Gastrocnemius medialis (tissue), 4 donors: Measurements from ENCODE around the gene DYNC2H1. TPM values are rescaled to one million over a fixed set of nuclear protein-coding genes. Genes with fewer than 3 reads are reported as not detected.
"Not testable (repeated sequence)": the region's sequence is repeated elsewhere in the genome, so short reads cannot be mapped to it uniquely, and the experiment has no call there.

Experiments used
- ATAC-seq, 2 donors: fragments of 150-250 bp; one replicate each; pipeline ENCODE4 v1.9.1; 2016
- DNase-seq, 2 donors: peaks; one replicate each; pipeline ENCODE4 v3.0.0-alpha.2; 2019
- H3K27ac ChIP-seq, 4 donors: fragments of 200-600 bp; sonication (generic); 1 replicate in 1 of 4; 2 replicates in 3 of 4; pipeline ENCODE4 v1.5.1; 2016 to 2018; ENCODE audit warnings: mild to moderate bottlenecking in 2 of 4, moderate library complexity in 1 of 4
- H3K27me3 ChIP-seq, 3 donors: fragments of 200-600 bp; sonication (generic) in 2 of 3; 1 replicate in 1 of 3; 2 replicates in 2 of 3; pipeline versions ENCODE4 v1.5.1 to v1.6.0; 2016 to 2019; ENCODE audit warnings: mild to moderate bottlenecking in 1 of 3, moderate library complexity in 1 of 3
- H3K36me3 ChIP-seq, 2 donors: fragments of 200-600 bp; sonication (generic) in 1 of 2; one replicate each; pipeline ENCODE4 v1.5.1; 2017 to 2018
- H3K4me1 ChIP-seq, 2 donors: fragments of 200-600 bp; sonication (generic) in 1 of 2; one replicate each; pipeline ENCODE4 v1.5.1; 2016 to 2017; ENCODE audit warnings: mild to moderate bottlenecking in 2 of 2
- H3K4me3 ChIP-seq, 4 donors: fragments of 200-600 bp; sonication (generic) in 3 of 4; 1 replicate in 1 of 4; 2 replicates in 3 of 4; pipeline ENCODE4 v1.5.1; 2016 to 2019; ENCODE audit warnings: mild to moderate bottlenecking in 2 of 4
- H3K9me3 ChIP-seq, 3 donors: fragments of 200-600 bp; sonication (generic) in 2 of 3; 1 replicate in 1 of 3; 2 replicates in 2 of 3; pipeline ENCODE4 v1.5.1; 2016 to 2019
- POLR2A ChIP-seq, 2 donors: fragments of 450-650 bp; IDR thresholded peaks; one replicate each; pipeline ENCODE4 v1.6.1; 2017; ENCODE audit warnings: antibody characterized with exemption in 2 of 2, mild to moderate bottlenecking in 2 of 2, moderate library complexity in 2 of 2
- in situ Hi-C, 4 donors: fragments of 200-750 bp; cut with MboI; loops; one replicate each; pipeline versions ENCODE4 v1.15.0 to v1.8.0; 2017; ENCODE audit warnings: low sequenced_read_pairs in 4 of 4
- intact Hi-C: fragments of 100-400 bp; cut with DNase I; formaldehyde crosslinking; loops from one replicate; pipeline ENCODE4 v1.15.1; 2023; ENCODE audit warnings: low total_unique reads
- total RNA-seq, 4 donors: library from RNA; depleted of rRNA; stranded (reverse); fragments of >200 nt; gene quantifications; one replicate each; pipeline versions ENCODE4 v1.1.0 to v1.2.3, GENCODE V29; 2016
- TF ChIP-seq, protein P1 (sequence below), 5 experiments: fragments of 450-650 bp in 3 of 5; fragments of 200-600 bp in 2 of 5; sonication (generic) in 2 of 5; IDR thresholded peaks in 4 of 5; conservative IDR thresholded peaks in 1 of 5; 1 replicate in 4 of 5; 2 replicates in 1 of 5; pipeline ENCODE4 v1.5.1; 2016 to 2019; ENCODE audit warnings: antibody characterized with exemption in 5 of 5, mild to moderate bottlenecking in 3 of 5, moderate library complexity in 3 of 5

DYNC2H1 gene
- total RNA-seq, 4 donors from 2014 or later = 1.7 to 2.2 (median 1.9) TPM

- no peak for TF ChIP-seq POLR2A (IDR thresholded peaks at IDR 0.05)
- TF ChIP-seq, protein P1, sequence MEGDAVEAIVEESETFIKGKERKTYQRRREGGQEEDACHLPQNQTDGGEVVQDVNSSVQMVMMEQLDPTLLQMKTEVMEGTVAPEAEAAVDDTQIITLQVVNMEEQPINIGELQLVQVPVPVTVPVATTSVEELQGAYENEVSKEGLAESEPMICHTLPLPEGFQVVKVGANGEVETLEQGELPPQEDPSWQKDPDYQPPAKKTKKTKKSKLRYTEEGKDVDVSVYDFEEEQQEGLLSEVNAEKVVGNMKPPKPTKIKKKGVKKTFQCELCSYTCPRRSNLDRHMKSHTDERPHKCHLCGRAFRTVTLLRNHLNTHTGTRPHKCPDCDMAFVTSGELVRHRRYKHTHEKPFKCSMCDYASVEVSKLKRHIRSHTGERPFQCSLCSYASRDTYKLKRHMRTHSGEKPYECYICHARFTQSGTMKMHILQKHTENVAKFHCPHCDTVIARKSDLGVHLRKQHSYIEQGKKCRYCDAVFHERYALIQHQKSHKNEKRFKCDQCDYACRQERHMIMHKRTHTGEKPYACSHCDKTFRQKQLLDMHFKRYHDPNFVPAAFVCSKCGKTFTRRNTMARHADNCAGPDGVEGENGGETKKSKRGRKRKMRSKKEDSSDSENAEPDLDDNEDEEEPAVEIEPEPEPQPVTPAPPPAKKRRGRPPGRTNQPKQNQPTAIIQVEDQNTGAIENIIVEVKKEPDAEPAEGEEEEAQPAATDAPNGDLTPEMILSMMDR (IDR thresholded peaks at IDR 0.05 in 4 of 5, conservative IDR thresholded peaks at IDR 0.05 in 1 of 5) = no peak
- DNase-seq = no peak
- Histone ChIP-seq H3K27ac (no peak overlapping the region), H3K27me3 (no peaks in the 10 kb centered on the region), H3K4me3 (no peak overlapping the region), H3K4me1 (peaks cover 6 to 10% of the 10 kb centered on the region in 2 donors), H3K9me3 (no peaks in the 10 kb centered on the region), H3K36me3 (no peaks in the 10 kb centered on the region)
- intact Hi-C loops = no loop called here
- ATAC-seq = no peak
- in situ Hi-C loops = no loop called here
Observed at GRCh38 chr11:103111400-103111799, 2.2 kb downstream of the DYNC2H1 start.

GRCh38 chr11:103112364-103112763, 3.1 kb downstream of the DYNC2H1 start:
- Histone ChIP-seq H3K27ac (no peak overlapping the region), H3K27me3 (no peaks in the 10 kb centered on the region), H3K36me3 (no peaks in the 10 kb centered on the region), H3K4me3 (no peak overlapping the region), H3K9me3 (no peaks in the 10 kb centered on the region), H3K4me1 (peaks cover 6 to 10% of the 10 kb centered on the region in 2 donors)
- TF ChIP-seq, protein P1 (IDR thresholded peaks at IDR 0.05 in 4 of 5, conservative IDR thresholded peaks at IDR 0.05 in 1 of 5) = no peak
- TF ChIP-seq POLR2A (IDR thresholded peaks at IDR 0.05) = no peak
- intact Hi-C loops (no loop called here), in situ Hi-C loops (no loop called here)
- DNase-seq = no peak
- ATAC-seq = no peak

DNA sequence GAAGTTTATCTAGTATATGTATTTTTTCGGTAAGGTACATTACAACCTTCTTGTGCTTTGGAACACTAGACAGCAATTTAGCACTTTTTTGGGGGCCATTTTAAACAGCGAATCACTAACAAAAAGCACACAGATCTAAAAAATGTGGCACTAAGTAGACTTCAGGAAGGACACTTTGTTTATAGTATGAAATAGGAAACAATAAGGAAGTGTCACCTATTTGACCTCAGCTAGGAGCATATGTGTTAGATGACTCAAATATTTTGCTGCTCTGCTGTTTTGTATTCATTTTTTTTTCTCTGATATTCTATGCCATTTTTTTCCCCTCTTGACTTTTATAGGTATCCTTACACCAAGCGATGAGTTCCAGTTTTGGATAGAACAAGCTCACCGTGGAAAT, 5.6 kb downstream of the DYNC2H1 start:
- peaks cover 0 to 6% of the 10 kb centered on the region in 2 donors for H3K4me1 ChIP-seq
- DNase-seq (no peak), ATAC-seq (no peak)
- H3K9me3 ChIP-seq = no peaks in the 10 kb centered on the region
- H3K36me3 ChIP-seq = no peaks in the 10 kb centered on the region
- H3K27ac ChIP-seq = no peak overlapping the region
- H3K27me3 ChIP-seq = no peaks in the 10 kb centered on the region
- in situ Hi-C loops = no loop called here
- intact Hi-C loops = no loop called here
- TF ChIP-seq, protein P1 (IDR thresholded peaks at IDR 0.05 in 4 of 5, conservative IDR thresholded peaks at IDR 0.05 in 1 of 5) = no peak
- no peak for TF ChIP-seq POLR2A (IDR thresholded peaks at IDR 0.05)
- H3K4me3 ChIP-seq = no peak overlapping the region

GRCh38 chr11:103125462-103125861, 16.2 kb downstream of the DYNC2H1 start:
- ATAC-seq = no peak
- intact Hi-C loops = no loop called here

GRCh38 chr11:103141986-103142385, 32.8 kb downstream of the DYNC2H1 start:
- H3K27ac ChIP-seq, intact Hi-C loops, H3K36me3 ChIP-seq, DNase-seq, ATAC-seq, in situ Hi-C loops, H3K4me3 ChIP-seq, H3K4me1 ChIP-seq, H3K27me3 ChIP-seq, H3K9me3 ChIP-seq: not testable (repeated sequence)

More at GRCh38 chr11:103125462-103125861, 16.2 kb downstream of the DYNC2H1 start:
- Histone ChIP-seq H3K4me1 (no peaks in the 10 kb centered on the region), H3K27ac (no peak overlapping the region), H3K36me3 (no peaks in the 10 kb centered on the region), H3K9me3 (no peaks in the 10 kb centered on the region), H3K27me3 (no peaks in the 10 kb centered on the region), H3K4me3 (no peak overlapping the region)
- TF ChIP-seq, protein P1 (IDR thresholded peaks at IDR 0.05 in 4 of 5, conservative IDR thresholded peaks at IDR 0.05 in 1 of 5) = no peak
- TF ChIP-seq POLR2A (IDR thresholded peaks at IDR 0.05) = no peak
- no peak for DNase-seq
- in situ Hi-C loops = no loop called here
